HCT116 (cell line): ENCODE data around the gene LPAR2. TPM values are rescaled to one million over a fixed set of nuclear protein-coding genes. Genes with fewer than 3 reads are reported as not detected.

Experiments used
- ATAC-seq: fragments of 200-7000 bp; cut with Tn5 transposase; 2 replicates; pipeline ENCODE4 v1.9.1; 2020; ENCODE audit warnings: mild to moderate bottlenecking, moderate library complexity
- BruUV-seq: library from RNA; stranded (reverse); fragments of 400-500 nt; replicated peaks from 2 replicates; lab custom pipeline; 2021; lab: Mats Ljungman, UMichigan
- CTCF ChIA-PET: fragments of 300-600 bp; sonication (Branson Sonifier 250); formaldehyde crosslinking; loops from one replicate; lab custom pipeline; 2021; ENCODE audit warnings: antibody characterized with exemption; lab: Charles Lee
- POLR2A ChIA-PET: fragments of 300-600, 350-600 bp; sonication (Branson Sonifier 250); formaldehyde crosslinking; loops from one replicate; lab custom pipeline; 2021; ENCODE audit warnings: antibody characterized with exemption; lab: Charles Lee
- RAD21 ChIA-PET, 2 experiments: fragments of 300-600 bp; sonication (Branson Sonifier 250); formaldehyde crosslinking; loops; one replicate each; lab custom pipeline; 2023; ENCODE audit warnings: low total read pairs in 2 of 2; ENCODE audit not compliant: uncharacterized antibody in 2 of 2, unreplicated experiment in 2 of 2, low non-redundant PET in 1 of 2; lab: Charles Lee
- DNase-seq: peaks from one replicate; pipeline ENCODE4 v3.0.0-alpha.2; 2010; ENCODE audit warnings: low read depth, low spot score
- H2AFZ ChIP-seq: fragments of 200-600 bp; shearing (Covaris generic), sonication (generic); 2 replicates; pipeline ENCODE4 v1.6.1; 2017; ENCODE audit warnings: low read depth, mixed run types, mixed read lengths, antibody characterized with exemption, low read length; ENCODE audit not compliant: poor library complexity, severe bottlenecking
- H3K27ac ChIP-seq: 2 replicates; pipeline ENCODE4 v1.5.1; 2012; ENCODE audit warnings: low read depth, low read length
- H3K27me3 ChIP-seq: fragments of 200-600 bp; sonication (generic); 2 replicates; pipeline ENCODE4 v1.6.1; 2016; ENCODE audit warnings: mixed run types, low read length, mixed read lengths; ENCODE audit not compliant: insufficient read depth
- H3K36me3 ChIP-seq, 2 experiments: fragments of 200-500 bp in 1 of 2; fragments of 200-600 bp in 1 of 2; sonication (Bioruptor generic) in 1 of 2; sonication (generic) in 1 of 2; 2 replicates each; pipeline versions ENCODE4 v1.5.1 to v1.6.1; 2014 to 2016; ENCODE audit warnings: low read length in 2 of 2, inconsistent platforms in 1 of 2, mixed read lengths in 1 of 2, mixed run types in 1 of 2; ENCODE audit not compliant: insufficient read depth in 2 of 2, control insufficient read depth in 1 of 2
- H3K4me1 ChIP-seq, 2 experiments: fragments of 200-600 bp in 1 of 2; sonication (generic) in 1 of 2; 2 replicates each; pipeline versions ENCODE4 v1.5.1 to v1.6.1; 2012 to 2017; ENCODE audit warnings: low read length in 2 of 2, inconsistent platforms in 1 of 2, mild to moderate bottlenecking in 1 of 2, mixed read lengths in 1 of 2, mixed run types in 1 of 2, moderate library complexity in 1 of 2; ENCODE audit not compliant: insufficient read depth in 2 of 2, control insufficient read depth in 1 of 2
- H3K4me2 ChIP-seq: fragments of 200-600 bp; sonication (generic); 2 replicates; pipeline ENCODE4 v1.6.1; 2017; ENCODE audit warnings: mixed run types, low read length, mixed read lengths
- H3K4me3 ChIP-seq, 2 experiments: fragments of 200-600 bp in 1 of 2; sonication (generic) in 1 of 2; replicated peaks in 1 of 2; 2 replicates each; pipeline ENCODE4 v1.5.1; 2011 to 2016; ENCODE audit warnings: low read length in 2 of 2, control low read depth in 1 of 2, low read depth in 1 of 2, mild to moderate bottlenecking in 1 of 2, mixed read lengths in 1 of 2, mixed run types in 1 of 2
- H3K79me2 ChIP-seq: fragments of 200-600 bp; sonication (generic); 2 replicates; pipeline ENCODE4 v1.6.1; 2017; ENCODE audit warnings: mild to moderate bottlenecking, mixed run types, low read length, moderate library complexity, mixed read lengths; ENCODE audit not compliant: insufficient read depth
- H3K9ac ChIP-seq: fragments of 200-600 bp; sonication (generic); 2 replicates; pipeline ENCODE4 v1.6.1; 2016; ENCODE audit warnings: low read length, mixed read lengths
- H3K9me2 ChIP-seq: fragments of 200-600 bp; sonication (generic), shearing (Covaris generic); 2 replicates; pipeline ENCODE4 v1.6.1; 2017; ENCODE audit warnings: mixed run types, mild to moderate bottlenecking, moderate library complexity; ENCODE audit not compliant: insufficient read depth
- H3K9me3 ChIP-seq, 2 experiments: fragments of 200-500 bp in 1 of 2; fragments of 200-600 bp in 1 of 2; sonication (Bioruptor generic) in 1 of 2; sonication (generic) in 1 of 2; 2 replicates each; pipeline ENCODE4 v1.6.1; 2014 to 2017; ENCODE audit warnings: low read length in 2 of 2, mixed read lengths in 2 of 2, inconsistent platforms in 1 of 2, low read depth in 1 of 2, mild to moderate bottlenecking in 1 of 2, mixed run types in 1 of 2, moderate library complexity in 1 of 2; ENCODE audit not compliant: control insufficient read depth in 1 of 2, insufficient read depth in 1 of 2
- H4K20me1 ChIP-seq: fragments of 200-600 bp; sonication (generic), shearing (Covaris generic); 2 replicates; pipeline ENCODE4 v1.6.1; 2017; ENCODE audit warnings: mixed run types, mild to moderate bottlenecking, moderate library complexity; ENCODE audit not compliant: insufficient read depth
- CBX3 ChIP-seq: IDR thresholded peaks from 2 replicates; pipeline ENCODE4 v1.6.1; 2012; ENCODE audit warnings: low read depth
- CEBPB ChIP-seq: IDR thresholded peaks from 2 replicates; pipeline ENCODE4 v1.6.1; 2012; ENCODE audit warnings: low read depth
- FOSL1 ChIP-seq: IDR thresholded peaks from 2 replicates; pipeline ENCODE4 v1.6.1; 2012; ENCODE audit warnings: low read depth
- JUND ChIP-seq: IDR thresholded peaks from 2 replicates; pipeline ENCODE4 v1.6.1; 2012
- SP1 ChIP-seq: IDR thresholded peaks from 2 replicates; pipeline ENCODE4 v1.6.1; 2012; ENCODE audit warnings: low read depth
- intact Hi-C: fragments of 100-400 bp; cut with micrococcal nuclease; formaldehyde crosslinking; loops from 2 replicates; pipeline ENCODE4 v1.10.0; 2022
- total RNA-seq: library from RNA; stranded (reverse); gene quantifications from one replicate; pipeline ENCODE4 v1.2.1, GENCODE V29; 2021; ENCODE audit not compliant: unreplicated experiment
- TF ChIP-seq, protein P1 (sequence below), 3 experiments: fragments of 200-600 bp in 1 of 3; sonication (generic) in 1 of 3; IDR thresholded peaks in 2 of 3; conservative IDR thresholded peaks in 1 of 3; 2 replicates each; pipeline ENCODE4 v1.5.1; 2012 to 2017; ENCODE audit warnings: low read depth in 2 of 3, low read length in 2 of 3, antibody characterized with exemption in 1 of 3, borderline replicate concordance in 1 of 3, control low read depth in 1 of 3, mild to moderate bottlenecking in 1 of 3, mixed read lengths in 1 of 3, mixed run types in 1 of 3, moderate library complexity in 1 of 3; ENCODE audit not compliant: insufficient read depth in 1 of 3
- TF ChIP-seq, protein P2 (sequence below): IDR thresholded peaks from 2 replicates; pipeline ENCODE4 v1.6.1; 2012

The LPAR2 gene
- total RNA-seq, 1 experiment from 2014 or later = 28.2 TPM

DNA sequence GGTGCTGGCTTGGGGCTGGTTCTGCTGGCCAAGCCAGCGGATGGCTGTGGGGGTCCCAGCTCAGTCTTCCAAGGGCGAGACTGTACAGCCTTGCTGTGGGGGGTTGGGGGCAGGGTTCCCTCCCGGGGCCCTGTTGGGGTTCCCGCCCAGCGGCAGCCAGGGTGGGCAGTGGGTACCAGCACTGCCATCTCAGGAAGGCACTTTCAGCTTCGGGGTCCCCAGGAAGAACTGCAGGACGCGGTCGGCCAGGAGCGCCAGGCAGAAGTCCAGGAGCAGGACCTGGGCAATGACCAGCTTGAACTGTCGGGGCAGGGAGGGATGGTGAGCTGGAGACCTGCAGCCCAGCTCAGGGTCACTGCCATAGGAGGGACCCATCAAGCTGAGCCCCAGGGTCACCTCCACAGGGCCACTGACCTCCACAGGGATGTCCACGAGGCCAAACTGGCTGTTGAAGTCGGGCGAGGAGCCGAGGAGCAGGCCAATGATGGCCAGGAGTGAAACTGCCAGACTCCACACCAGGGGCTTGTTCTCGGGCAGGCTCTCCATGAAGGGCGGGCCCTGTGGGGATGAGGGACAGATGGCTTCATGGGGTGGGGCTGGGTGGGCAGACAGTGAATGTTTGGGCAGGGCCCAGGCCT is 17.3 kb upstream of the LPAR2 start:
- Histone ChIP-seq H3K9me3 (no peaks in the 10 kb centered on the region), H2AFZ (no peak overlapping the region), H3K79me2 (no peaks in the 10 kb centered on the region), H4K20me1 (no peaks in the 10 kb centered on the region), H3K27ac (no peak overlapping the region), H3K9me2 (no peaks in the 10 kb centered on the region), H3K36me3 (peaks cover 11 to 22% of the 10 kb centered on the region in 2 experiments; a peak in 3 of 4 replicates), H3K4me1 (peaks cover 0 to 14% of the 10 kb centered on the region in 2 experiments; a peak in 2 of 4 replicates), H3K4me3 (no peak overlapping the region), H3K4me2 (no peak overlapping the region), H3K27me3 (no peaks in the 10 kb centered on the region), H3K9ac (no peak overlapping the region)
- ChIA-PET RAD21 (no interaction called here), POLR2A (interaction anchor here (1.5 kb wide), 1 partner anchor 9 kb away, joined by 3 read pairs; no protein-coding TSS in a partner anchor), CTCF (interaction anchor here (0.7 kb wide), 1 partner anchor 14 kb away, joined by 3 read pairs; no protein-coding TSS in a partner anchor)
- BruUV-seq = no TSS peak
- ATAC-seq (no peak), DNase-seq (no peak)
- intact Hi-C loops = no loop called here
- TF ChIP-seq JUND = no peak
- TF ChIP-seq, protein P1, sequence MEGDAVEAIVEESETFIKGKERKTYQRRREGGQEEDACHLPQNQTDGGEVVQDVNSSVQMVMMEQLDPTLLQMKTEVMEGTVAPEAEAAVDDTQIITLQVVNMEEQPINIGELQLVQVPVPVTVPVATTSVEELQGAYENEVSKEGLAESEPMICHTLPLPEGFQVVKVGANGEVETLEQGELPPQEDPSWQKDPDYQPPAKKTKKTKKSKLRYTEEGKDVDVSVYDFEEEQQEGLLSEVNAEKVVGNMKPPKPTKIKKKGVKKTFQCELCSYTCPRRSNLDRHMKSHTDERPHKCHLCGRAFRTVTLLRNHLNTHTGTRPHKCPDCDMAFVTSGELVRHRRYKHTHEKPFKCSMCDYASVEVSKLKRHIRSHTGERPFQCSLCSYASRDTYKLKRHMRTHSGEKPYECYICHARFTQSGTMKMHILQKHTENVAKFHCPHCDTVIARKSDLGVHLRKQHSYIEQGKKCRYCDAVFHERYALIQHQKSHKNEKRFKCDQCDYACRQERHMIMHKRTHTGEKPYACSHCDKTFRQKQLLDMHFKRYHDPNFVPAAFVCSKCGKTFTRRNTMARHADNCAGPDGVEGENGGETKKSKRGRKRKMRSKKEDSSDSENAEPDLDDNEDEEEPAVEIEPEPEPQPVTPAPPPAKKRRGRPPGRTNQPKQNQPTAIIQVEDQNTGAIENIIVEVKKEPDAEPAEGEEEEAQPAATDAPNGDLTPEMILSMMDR (IDR thresholded peaks at IDR 0.05 in 2 of 3, conservative IDR thresholded peaks at IDR 0.05 in 1 of 3; ENCODE audit: borderline replicate concordance in 1 of 3, insufficient read depth in 1 of 3, low read depth in 2 of 3, low read length in 2 of 3) = no peak
- no peak for TF ChIP-seq CEBPB
- no peak for TF ChIP-seq CBX3
- TF ChIP-seq, protein P2, sequence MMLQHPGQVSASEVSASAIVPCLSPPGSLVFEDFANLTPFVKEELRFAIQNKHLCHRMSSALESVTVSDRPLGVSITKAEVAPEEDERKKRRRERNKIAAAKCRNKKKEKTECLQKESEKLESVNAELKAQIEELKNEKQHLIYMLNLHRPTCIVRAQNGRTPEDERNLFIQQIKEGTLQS = no peak
- TF ChIP-seq FOSL1 = no peak
- TF ChIP-seq SP1 = no peak
